ENCODE measurements around the gene MORC1.

DNA sequence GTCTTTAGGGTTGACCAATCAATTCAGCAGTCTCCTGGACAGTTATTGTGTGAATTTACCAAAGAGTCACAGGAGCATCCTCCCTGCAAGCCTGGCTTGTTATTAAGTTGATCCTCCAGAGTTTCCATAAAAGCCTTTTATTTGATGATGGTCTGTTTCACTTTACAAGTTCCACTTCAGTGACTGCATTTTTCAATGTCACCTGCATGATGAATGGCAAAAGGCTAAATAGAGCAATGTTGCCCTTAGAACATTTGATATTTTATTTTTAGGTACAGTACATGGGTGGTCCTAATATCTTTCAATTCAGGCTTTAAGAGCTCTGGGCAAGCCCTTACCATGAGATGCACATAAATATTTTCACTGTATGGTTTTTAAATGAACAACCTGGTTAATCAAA is 186.9 kb downstream of the MORC1 start:
- no peak for TF ChIP-seq CTCF (optimal IDR thresholded peaks at IDR 0.05 in 1 of 3, IDR thresholded peaks at IDR 0.05 in 1 of 3, conservative IDR thresholded peaks at IDR 0.05 in 1 of 3; ENCODE audit: extremely low read depth in 1 of 3, insufficient read depth in 2 of 3, low read length in 3 of 3)
- TF ChIP-seq EZH2 (IDR thresholded peaks at IDR 0.05; ENCODE audit: low read length) = no peak
